ENCODE measurements around the gene RNPEPL1.

- TF ChIP-seq CTCF (IDR thresholded peaks at IDR 0.05) = no peak
- TF ChIP-seq POLR2A (IDR thresholded peaks at IDR 0.05) = no peak
These were observed 42.5 kb upstream of the RNPEPL1 start for GRCh38 chr2:240525802-240526201.

Data from uterus (tissue), 2 donors.